H9 (cell line): ENCODE measurements around the gene OR8B8. TPM values are rescaled to one million over a fixed set of nuclear protein-coding genes. Genes with fewer than 3 reads are reported as not detected.

Experiments used
- DNase-seq: peaks from one replicate; pipeline ENCODE4 v3.0.0-alpha.2; 2017
- H2AFZ ChIP-seq: one replicate; pipeline ENCODE4 v1.6.1; 2013; ENCODE audit warnings: mild to moderate bottlenecking, low read length, control low read depth, moderate library complexity
- H2AK5ac ChIP-seq: 2 replicates; pipeline ENCODE4 v1.6.1; 2013; ENCODE audit warnings: low read length, control low read depth, mixed read lengths; ENCODE audit not compliant: insufficient read length
- H2BK120ac ChIP-seq: one replicate; pipeline ENCODE4 v1.6.1; 2013; ENCODE audit warnings: low read depth, mild to moderate bottlenecking, low read length, control low read depth, inconsistent platforms; ENCODE audit not compliant: poor library complexity, severe bottlenecking
- H2BK12ac ChIP-seq: 2 replicates; pipeline ENCODE4 v1.6.1; 2013; ENCODE audit warnings: low read length, control low read depth, mixed read lengths, low read depth; ENCODE audit not compliant: insufficient read length
- H2BK15ac ChIP-seq: 2 replicates; pipeline ENCODE4 v1.6.1; 2013; ENCODE audit warnings: low read depth, low read length, control low read depth
- H2BK20ac ChIP-seq: one replicate; pipeline ENCODE4 v1.6.1; 2013; ENCODE audit warnings: low read depth, mild to moderate bottlenecking, low read length, control low read depth, inconsistent platforms; ENCODE audit not compliant: poor library complexity, severe bottlenecking
- H2BK5ac ChIP-seq: 2 replicates; pipeline ENCODE4 v1.6.1; 2013; ENCODE audit warnings: low read length, control low read depth, mixed read lengths; ENCODE audit not compliant: insufficient read length
- H3K14ac ChIP-seq: 2 replicates; pipeline ENCODE4 v1.6.1; 2013; ENCODE audit warnings: low read length, control low read depth; ENCODE audit not compliant: insufficient read depth
- H3K18ac ChIP-seq: 2 replicates; pipeline ENCODE4 v1.6.1; 2013; ENCODE audit warnings: low read depth, mild to moderate bottlenecking, mixed read lengths, low read length, control low read depth; ENCODE audit not compliant: insufficient read length
- H3K23ac ChIP-seq: 2 replicates; pipeline ENCODE4 v1.6.1; 2013; ENCODE audit warnings: low read length, control low read depth, mixed read lengths, low read depth; ENCODE audit not compliant: insufficient read length
- H3K23me2 ChIP-seq: 2 replicates; pipeline ENCODE4 v1.6.1; 2013; ENCODE audit warnings: low read depth, mild to moderate bottlenecking, mixed read lengths, low read length, control low read depth; ENCODE audit not compliant: insufficient read length, poor library complexity, severe bottlenecking
- H3K27ac ChIP-seq: 2 replicates; pipeline ENCODE4 v1.5.1; 2013; ENCODE audit warnings: low read length, control low read depth, mixed read lengths, low read depth; ENCODE audit not compliant: insufficient read length
- H3K27me3 ChIP-seq: 2 replicates; pipeline ENCODE4 v1.6.1; 2013; ENCODE audit warnings: low read length, control low read depth, inconsistent platforms; ENCODE audit not compliant: insufficient read depth
- H3K4ac ChIP-seq: 2 replicates; pipeline ENCODE4 v1.6.1; 2013; ENCODE audit warnings: low read depth, mild to moderate bottlenecking, control low read depth, inconsistent platforms, low read length, moderate library complexity
- H3K4me1 ChIP-seq: 2 replicates; pipeline ENCODE4 v1.6.1; 2013; ENCODE audit warnings: low read length, control low read depth, inconsistent platforms; ENCODE audit not compliant: insufficient read depth
- H3K4me2 ChIP-seq: 2 replicates; pipeline ENCODE4 v1.6.1; 2013; ENCODE audit warnings: low read length, control low read depth, mixed read lengths; ENCODE audit not compliant: insufficient read length, insufficient read depth
- H3K56ac ChIP-seq: 2 replicates; pipeline ENCODE4 v1.6.1; 2013; ENCODE audit warnings: low read depth, mild to moderate bottlenecking, mixed read lengths, low read length, control low read depth; ENCODE audit not compliant: insufficient read length
- H3K79me1 ChIP-seq: 2 replicates; pipeline ENCODE4 v1.6.1; 2013; ENCODE audit warnings: low read depth, mild to moderate bottlenecking, moderate library complexity, low read length, control low read depth, inconsistent platforms; ENCODE audit not compliant: insufficient read depth, poor library complexity, severe bottlenecking
- H3K79me2 ChIP-seq: 2 replicates; pipeline ENCODE4 v1.6.1; 2013; ENCODE audit warnings: low read length, control low read depth, inconsistent platforms; ENCODE audit not compliant: insufficient read depth
- H3K9ac ChIP-seq: 2 replicates; pipeline ENCODE4 v1.6.1; 2013; ENCODE audit warnings: low read length, control low read depth, mixed read lengths; ENCODE audit not compliant: insufficient read length; ENCODE audit errors: extremely low read depth
- H3K9me3 ChIP-seq: one replicate; pipeline ENCODE4 v1.6.1; 2013; ENCODE audit warnings: low read depth, low read length, inconsistent platforms; ENCODE audit not compliant: control insufficient read depth
- H3T11ph ChIP-seq: one replicate; pipeline ENCODE4 v1.6.1; 2013; ENCODE audit warnings: mild to moderate bottlenecking, low read length, control low read depth, inconsistent platforms
- H4K20me1 ChIP-seq: one replicate; pipeline ENCODE4 v1.6.1; 2013; ENCODE audit not compliant: control insufficient read depth, insufficient read length, insufficient read depth
- H4K5ac ChIP-seq: 2 replicates; pipeline ENCODE4 v1.6.1; 2013; ENCODE audit warnings: low read depth, mild to moderate bottlenecking, mixed read lengths, low read length, control low read depth; ENCODE audit not compliant: insufficient read length
- H4K8ac ChIP-seq: replicated peaks from 2 replicates; pipeline ENCODE4 v1.6.1; 2013; ENCODE audit warnings: low read length, control low read depth, mixed read lengths, low read depth; ENCODE audit not compliant: insufficient read length
- H4K91ac ChIP-seq: 2 replicates; pipeline ENCODE4 v1.6.1; 2013; ENCODE audit warnings: low read depth, mild to moderate bottlenecking, moderate library complexity, mixed read lengths, low read length, control low read depth; ENCODE audit not compliant: insufficient read length
- H3K27ac Mint-ChIP-seq, 3 experiments: 2 replicates in 2 of 3; 3 replicates in 1 of 3; pipeline ENCODE4 v1.8.0; 2020 to 2021; ENCODE audit warnings: mixed read lengths in 3 of 3, mild to moderate bottlenecking in 1 of 3, moderate library complexity in 1 of 3
- H3K27me3 Mint-ChIP-seq: 2 replicates; pipeline ENCODE4 v1.8.0; 2021; ENCODE audit warnings: low read depth, mild to moderate bottlenecking, moderate library complexity, mixed read lengths
- H3K36me3 Mint-ChIP-seq, 3 experiments: 2 replicates in 2 of 3; 3 replicates in 1 of 3; pipeline ENCODE4 v1.8.0; 2020 to 2021; ENCODE audit warnings: low read depth in 3 of 3, mixed read lengths in 3 of 3; ENCODE audit not compliant: insufficient read depth in 1 of 3
- H3K4me1 Mint-ChIP-seq, 2 experiments: 2 replicates each; pipeline ENCODE4 v1.8.0; 2020; ENCODE audit warnings: mixed read lengths in 2 of 2
- H3K4me3 Mint-ChIP-seq, 2 experiments: 2 replicates in 1 of 2; 3 replicates in 1 of 2; pipeline ENCODE4 v1.8.0; 2020 to 2021; ENCODE audit warnings: mild to moderate bottlenecking in 2 of 2, mixed read lengths in 2 of 2, moderate library complexity in 1 of 2
- H3K9me3 Mint-ChIP-seq, 2 experiments: 2 replicates in 1 of 2; 3 replicates in 1 of 2; pipeline ENCODE4 v1.8.0; 2020; ENCODE audit warnings: mild to moderate bottlenecking in 2 of 2, mixed read lengths in 2 of 2, moderate library complexity in 1 of 2
- WGBS: extraction: QIAGEN DNeasy Blood & Tissue Kit; methylation state at CpG from one replicate; pipeline ENCODE4 v1.1.7; 2013; ENCODE audit warnings: missing lambda C conversion rate, low lambda C conversion rate, mixed read lengths; ENCODE audit not compliant: insufficient read length; ENCODE audit errors: extremely low coverage; 5-methylcytosine and 5-hydroxymethylcytosine counted together
- total RNA-seq: library from RNA; stranded (reverse); gene quantifications from 2 replicates; pipeline ENCODE4 v1.2.1, GENCODE V29; 2021
- TF ChIP-seq, protein P1 (sequence below): fragments of 200-600 bp; sonication (generic); conservative IDR thresholded peaks from 3 replicates; pipeline ENCODE4 v1.8.0; 2021; ENCODE audit warnings: antibody characterized with exemption, mild to moderate bottlenecking

OR8B8 gene
- total RNA-seq, 1 experiment from 2014 or later = not detected

DNA sequence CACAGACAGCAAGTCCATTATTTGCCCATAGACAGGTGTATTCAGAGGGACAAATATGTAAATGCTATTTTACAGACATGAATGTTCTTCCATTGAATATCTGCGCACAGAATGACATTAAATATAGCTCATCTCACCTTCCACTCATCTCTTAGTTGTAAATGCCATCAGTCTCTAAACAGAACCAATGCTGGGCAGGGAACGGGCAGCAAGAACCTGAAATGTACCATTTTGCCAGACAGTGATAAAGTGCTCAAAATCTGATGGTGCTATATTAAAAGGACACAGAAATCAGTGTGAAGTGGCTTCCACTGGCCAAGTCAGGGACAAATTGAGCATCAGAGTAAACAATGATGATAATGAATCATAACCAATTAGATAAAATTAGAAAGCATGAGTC lies 10.8 kb downstream of the OR8B8 start:
- H4K20me1 ChIP-seq = no peaks in the 10 kb centered on the region
- Mint-ChIP-seq H3K4me3 (no peak overlapping the region), H3K27me3 (peaks cover 6% of the 10 kb centered on the region), H3K36me3 (peaks cover 0 to 1% (median 0%) of the 10 kb centered on the region in 3 experiments; a peak in 1 of 7 replicates), H3K27ac (no peak overlapping the region), H3K9me3 (peaks cover 2 to 3% of the 10 kb centered on the region in 2 experiments; a peak in 3 of 5 replicates), H3K4me1 (no peaks in the 10 kb centered on the region)
- no peaks in the 10 kb centered on the region for H3K23me2 ChIP-seq
- DNase-seq = no peak
- no peak overlapping the region for H2AK5ac ChIP-seq
- TF ChIP-seq, protein P1, sequence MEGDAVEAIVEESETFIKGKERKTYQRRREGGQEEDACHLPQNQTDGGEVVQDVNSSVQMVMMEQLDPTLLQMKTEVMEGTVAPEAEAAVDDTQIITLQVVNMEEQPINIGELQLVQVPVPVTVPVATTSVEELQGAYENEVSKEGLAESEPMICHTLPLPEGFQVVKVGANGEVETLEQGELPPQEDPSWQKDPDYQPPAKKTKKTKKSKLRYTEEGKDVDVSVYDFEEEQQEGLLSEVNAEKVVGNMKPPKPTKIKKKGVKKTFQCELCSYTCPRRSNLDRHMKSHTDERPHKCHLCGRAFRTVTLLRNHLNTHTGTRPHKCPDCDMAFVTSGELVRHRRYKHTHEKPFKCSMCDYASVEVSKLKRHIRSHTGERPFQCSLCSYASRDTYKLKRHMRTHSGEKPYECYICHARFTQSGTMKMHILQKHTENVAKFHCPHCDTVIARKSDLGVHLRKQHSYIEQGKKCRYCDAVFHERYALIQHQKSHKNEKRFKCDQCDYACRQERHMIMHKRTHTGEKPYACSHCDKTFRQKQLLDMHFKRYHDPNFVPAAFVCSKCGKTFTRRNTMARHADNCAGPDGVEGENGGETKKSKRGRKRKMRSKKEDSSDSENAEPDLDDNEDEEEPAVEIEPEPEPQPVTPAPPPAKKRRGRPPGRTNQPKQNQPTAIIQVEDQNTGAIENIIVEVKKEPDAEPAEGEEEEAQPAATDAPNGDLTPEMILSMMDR = no peak
- no peak overlapping the region for H4K5ac ChIP-seq
- no peak overlapping the region for H3K18ac ChIP-seq
- no peaks in the 10 kb centered on the region for H3K79me2 ChIP-seq
- H3K4me2 ChIP-seq = no peak overlapping the region
- no peaks in the 10 kb centered on the region for H3K4me1 ChIP-seq
- no peak overlapping the region for H3K56ac ChIP-seq
- H2BK20ac ChIP-seq = no peak overlapping the region
- no peak overlapping the region for H4K91ac ChIP-seq
- no peak overlapping the region for H3T11ph ChIP-seq
- no CpG with 5 or more reads among the region's 2 CpGs for WGBS
- no peak overlapping the region for H3K4ac ChIP-seq
- no peaks in the 10 kb centered on the region for H3K27me3 ChIP-seq
- H3K14ac ChIP-seq = no peak overlapping the region
- no peak overlapping the region for H3K23ac ChIP-seq
- no peak overlapping the region for H2AFZ ChIP-seq
- H2BK120ac ChIP-seq = no peak overlapping the region
- no peak overlapping the region for H2BK5ac ChIP-seq
- H2BK15ac ChIP-seq = no peak overlapping the region
- H3K9ac ChIP-seq = no peak overlapping the region
- H3K27ac ChIP-seq = no peak overlapping the region
- no peak overlapping the region for H4K8ac ChIP-seq
- no peaks in the 10 kb centered on the region for H3K79me1 ChIP-seq
- no peaks in the 10 kb centered on the region for H3K9me3 ChIP-seq
- H2BK12ac ChIP-seq = no peak overlapping the region
